ENCODE measurements around the gene IER5L.

Gene IER5L

DNA sequence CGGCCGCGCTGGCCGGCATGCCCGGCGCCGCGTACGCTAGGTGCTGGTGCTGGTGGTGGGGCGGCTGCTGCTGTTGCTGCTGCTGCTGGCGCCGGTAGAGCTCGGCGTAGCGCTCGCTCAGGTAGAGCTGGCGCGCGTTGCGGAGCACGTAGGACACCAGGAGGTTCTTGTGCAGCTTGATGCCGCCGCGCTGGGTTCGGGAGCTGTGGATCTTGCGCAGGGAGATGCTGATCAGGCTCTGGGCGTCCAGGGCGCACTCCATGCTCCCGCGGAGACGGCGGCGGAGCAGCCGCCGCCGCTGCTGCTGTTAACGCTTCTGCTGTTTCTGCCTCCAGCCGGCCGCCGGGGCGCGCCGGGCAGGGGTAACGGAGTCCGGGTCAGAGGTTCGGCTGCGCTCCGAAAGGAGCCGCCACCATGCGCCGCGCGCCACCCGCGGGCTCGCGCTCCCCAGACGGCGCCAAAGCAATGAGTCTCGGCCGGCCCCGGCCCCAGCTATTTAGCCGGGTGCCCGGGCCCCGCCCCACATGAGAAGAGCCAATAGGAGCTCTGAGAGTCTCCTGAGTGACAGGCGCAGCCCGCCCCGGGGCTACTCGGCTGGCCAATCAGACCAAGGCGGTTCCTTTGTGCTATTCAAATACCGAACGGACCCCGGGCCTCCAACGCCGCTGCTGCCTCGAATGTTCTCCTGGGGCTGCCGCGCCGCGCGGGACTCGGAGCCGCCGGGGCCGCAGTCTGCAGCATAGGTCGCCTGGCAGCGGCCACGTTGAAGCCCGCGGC lies at the start of gene IER5L:
IER5L (minus strand) TSS at position 471 of the 777 bp plus-strand sequence; CDS start at position 262, 209 bp downstream.
- peak; percentile 99 for DNase-seq (ENCODE audit: low spot score)

DNA sequence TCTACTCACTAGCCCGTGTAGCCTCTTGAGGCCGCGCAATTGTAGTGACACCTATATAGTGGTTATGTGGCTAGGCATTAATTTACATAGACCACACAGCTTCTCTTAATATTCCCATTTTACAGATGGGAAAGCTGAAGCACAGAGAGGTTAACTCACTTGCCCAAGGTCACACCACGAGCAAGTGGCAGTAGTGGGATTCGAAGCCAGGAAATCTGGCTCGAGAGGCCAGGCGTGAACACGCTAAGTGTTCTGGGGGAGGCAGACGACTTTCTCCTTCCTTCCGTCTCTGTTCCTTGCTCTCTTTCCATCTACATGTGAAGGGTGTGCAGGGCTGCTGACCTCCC lies 49.8 kb upstream of the IER5L start:
- DNase-seq (ENCODE audit: low spot score), result no peak

DNA sequence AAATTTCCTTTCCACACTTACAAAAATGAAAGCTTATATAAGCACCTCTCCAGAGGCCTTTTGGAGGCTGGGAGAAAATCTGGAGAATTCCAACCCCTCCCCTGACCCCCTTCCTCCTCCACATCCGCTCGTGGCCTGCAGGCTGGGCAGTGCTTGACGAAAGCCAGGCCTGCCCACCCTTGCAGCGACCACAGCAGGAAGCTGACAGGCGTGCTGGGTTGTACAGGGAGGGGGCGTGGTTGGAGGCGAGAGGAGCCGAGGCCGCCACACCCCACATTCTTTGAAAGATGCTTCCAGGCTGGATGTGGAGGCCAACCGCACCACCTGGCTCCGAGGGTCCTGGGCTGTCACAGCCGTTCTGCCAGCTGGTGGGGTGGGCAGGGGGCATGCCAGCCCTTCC lies 47.8 kb upstream of the IER5L start:
- DNase-seq (ENCODE audit: low spot score), result peak; percentile 74

DNA sequence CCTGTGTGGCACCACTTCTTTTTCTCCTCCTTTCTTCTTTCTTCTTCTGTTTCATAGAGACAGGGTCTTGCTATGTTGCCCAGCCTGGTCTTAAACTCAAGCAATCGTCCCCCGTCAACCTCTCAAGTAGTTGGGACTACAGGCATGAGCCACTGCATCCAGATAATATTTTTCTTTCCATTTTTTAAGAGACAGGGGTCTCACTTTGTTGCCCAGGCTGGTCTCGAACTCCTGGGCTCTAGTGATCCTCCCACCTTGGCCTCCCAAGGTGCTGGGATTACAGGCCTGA lies 47.4 kb upstream of the IER5L start:
- DNase-seq (ENCODE audit: low spot score), result no peak

DNA sequence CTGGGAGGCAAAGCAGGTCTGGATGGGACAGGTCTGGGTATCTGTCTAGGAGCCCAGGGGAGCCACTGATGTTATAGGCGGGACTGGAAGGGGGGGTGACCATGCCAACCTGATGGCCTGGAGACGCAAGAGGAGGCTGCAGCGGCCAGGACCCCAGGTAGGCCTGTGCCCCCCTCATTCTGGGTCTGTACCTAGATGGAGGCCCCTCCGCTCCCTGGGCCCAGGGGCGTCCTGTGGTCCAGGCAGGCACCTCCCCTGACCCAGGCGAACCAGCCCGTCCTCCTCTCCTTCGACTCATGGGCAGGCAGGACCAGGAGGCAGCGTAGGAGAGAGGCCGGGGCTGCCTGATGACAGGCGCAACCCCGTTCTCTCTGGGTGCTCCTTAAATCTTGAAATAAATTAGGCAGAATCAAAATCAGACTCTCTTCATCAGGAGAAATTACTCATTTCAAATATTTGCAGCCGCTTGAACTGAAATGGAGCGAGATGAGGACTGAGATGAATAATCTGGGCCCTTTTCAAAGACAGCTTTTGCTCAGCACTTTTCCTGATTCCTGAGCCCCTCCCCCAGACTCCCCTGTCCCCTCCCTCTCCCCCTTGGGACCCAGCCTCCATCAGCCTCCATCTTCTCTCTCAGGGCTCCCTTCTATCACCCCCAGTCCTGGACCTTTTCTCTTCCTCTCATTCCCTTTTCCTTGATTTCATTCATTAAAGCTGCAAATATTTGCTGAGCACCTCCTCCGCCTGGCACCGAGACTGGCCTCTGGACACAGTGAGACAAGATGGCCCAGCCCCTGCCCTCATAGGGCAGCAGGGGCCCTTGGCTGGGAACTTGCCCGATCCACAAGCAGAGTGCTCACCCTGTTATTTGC lies 46.8 kb upstream of the IER5L start:
- DNase-seq (ENCODE audit: low spot score), result no peak

DNA sequence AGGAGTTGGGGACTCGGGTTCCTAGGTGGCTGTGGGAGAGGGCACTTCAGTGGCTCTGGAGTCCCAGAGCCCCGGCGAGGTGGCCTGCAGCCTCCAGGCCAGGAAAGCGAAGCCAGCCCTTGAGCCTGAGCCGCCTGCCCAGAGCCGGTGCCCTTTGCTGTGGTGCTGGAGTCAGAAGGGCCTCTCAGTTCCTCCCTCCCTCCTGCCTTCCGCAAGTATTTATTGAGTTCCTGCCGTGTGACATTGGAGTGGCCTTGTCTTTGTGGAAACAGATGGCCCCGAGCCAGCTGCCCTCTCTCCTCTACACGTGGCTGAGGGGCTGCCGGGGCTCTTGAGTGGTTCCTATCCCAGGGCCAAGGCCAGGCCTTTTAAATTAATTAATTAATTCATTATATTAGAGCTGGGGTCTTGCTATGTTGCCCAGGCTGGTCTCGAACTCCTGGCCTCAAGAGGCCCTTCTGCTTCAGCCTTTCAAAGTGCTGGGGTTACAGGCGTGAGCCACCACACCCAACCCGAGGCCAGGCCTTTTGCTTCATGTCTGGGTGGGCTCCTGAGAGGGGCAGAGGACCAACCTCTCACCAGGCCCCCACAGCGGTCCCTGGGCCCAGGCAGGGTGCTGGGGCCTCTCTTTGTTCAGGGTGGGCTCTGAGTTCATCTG lies 45.6 kb upstream of the IER5L start:
- no peak for DNase-seq (ENCODE audit: low spot score)

DNA sequence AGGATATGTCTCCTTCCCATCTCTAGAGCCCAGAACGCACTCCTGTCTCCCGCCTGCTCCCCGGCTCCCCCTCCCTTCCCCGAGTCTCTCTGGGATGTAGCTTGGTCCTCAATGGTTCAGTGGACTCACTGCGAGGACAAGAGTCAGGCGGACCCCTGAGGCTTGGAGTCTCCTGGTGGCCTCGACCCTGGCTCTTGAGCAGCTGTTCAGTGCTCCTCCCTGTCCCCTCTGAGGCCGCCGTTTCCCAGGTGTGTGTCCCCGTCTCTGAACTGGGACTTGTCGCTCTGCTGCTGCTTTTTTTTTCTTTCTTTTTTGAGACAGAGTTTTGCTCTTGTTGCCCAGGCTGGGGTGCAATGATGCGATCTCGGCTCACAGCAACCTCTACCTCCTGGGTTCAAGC lies 44.8 kb upstream of the IER5L start:
- DNase-seq (ENCODE audit: low spot score), result no peak

DNA sequence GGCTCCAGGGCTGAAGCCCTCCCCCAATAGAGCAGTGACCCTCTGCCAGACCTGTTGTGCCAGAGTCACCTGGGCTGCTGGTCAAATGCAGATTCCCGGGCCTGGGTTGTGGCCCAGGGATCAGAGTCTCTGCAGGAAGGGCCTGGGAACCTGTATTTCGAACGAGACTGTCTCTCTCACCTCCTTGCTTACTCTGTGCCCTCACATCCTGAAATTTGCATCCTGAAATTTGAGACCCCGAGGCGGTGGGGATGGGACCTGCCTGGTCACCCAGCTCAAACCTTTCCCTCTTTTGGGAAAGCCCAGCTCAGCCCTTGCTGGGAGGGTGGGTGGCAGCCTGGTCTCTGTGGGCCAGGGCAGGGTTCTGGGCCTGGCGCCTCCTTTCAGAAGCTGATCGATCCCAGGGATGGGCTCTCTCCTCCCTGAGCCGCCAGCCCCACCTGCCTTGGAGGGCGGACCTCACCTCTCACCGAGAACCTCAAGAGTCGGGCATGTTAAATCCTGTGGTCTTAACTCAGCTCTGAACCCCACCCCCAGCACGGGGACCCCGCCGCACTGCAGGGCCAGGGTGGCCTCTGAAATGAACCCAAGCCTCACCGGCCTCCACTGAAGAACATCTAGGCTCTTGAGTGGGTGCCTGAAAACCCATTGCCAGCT lies 44.0 kb upstream of the IER5L start:
- no peak for DNase-seq (ENCODE audit: low spot score)

DNA sequence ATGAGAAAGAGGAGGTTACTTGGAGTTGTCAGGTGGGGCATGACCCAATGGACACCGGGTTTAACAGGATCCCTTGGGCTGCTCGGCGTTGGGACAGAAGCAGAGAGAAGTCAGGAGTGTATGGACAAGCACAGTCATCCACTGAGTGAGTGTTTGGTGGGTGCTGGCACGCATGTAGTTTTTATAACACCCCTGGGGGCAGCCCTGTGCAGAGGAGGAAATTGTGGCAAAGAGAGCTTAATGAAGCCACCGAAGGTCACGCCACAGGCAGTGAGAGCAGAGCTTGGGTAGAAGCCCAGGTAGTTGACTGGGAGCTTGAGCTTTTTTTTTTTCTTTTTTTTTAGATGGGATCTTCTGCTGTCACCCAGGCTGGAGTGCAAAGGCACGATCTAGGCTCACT lies 43.2 kb upstream of the IER5L start:
- no peak for DNase-seq (ENCODE audit: low spot score)

DNA sequence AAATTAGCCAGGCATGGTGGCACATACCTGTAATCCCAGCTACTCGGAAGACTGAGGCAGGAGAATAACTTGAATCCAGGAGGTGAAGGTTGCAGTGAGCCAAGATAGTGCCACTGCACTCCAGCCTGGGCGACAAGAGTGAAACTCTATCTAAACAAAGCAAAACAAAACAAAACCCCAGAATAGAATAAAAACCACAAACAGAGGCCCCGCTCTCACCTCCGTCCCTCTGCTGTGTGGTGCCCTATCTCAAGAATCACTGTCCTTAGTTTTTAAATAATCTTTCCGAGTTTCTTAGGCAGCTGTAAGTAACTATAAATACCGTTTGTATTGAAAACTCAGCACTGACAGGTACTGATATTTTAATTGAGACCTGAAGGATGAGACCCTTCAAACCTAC lies 42.7 kb upstream of the IER5L start:
- no peak for DNase-seq (ENCODE audit: low spot score)

DNA sequence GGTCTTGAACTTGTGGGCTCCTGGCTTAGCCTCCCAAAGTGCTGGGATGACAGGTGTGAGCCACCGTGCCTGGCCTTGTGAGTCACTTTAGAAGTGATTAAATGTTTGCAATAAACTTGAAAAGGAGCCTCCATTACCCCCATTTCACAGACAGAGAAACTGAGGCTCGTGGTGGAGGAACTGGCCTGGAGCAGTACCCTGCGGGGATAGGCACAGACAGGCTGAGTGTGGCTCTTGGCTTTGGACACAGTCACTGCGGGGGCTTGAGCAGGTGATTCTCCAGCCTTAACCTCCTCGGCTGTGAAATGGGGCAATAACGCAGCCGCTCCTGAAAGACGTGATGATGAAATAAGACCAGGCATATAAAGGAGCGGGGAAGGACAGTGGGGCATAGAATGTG lies 40.9 kb upstream of the IER5L start:
- DNase-seq (ENCODE audit: low spot score), result no peak

DNA sequence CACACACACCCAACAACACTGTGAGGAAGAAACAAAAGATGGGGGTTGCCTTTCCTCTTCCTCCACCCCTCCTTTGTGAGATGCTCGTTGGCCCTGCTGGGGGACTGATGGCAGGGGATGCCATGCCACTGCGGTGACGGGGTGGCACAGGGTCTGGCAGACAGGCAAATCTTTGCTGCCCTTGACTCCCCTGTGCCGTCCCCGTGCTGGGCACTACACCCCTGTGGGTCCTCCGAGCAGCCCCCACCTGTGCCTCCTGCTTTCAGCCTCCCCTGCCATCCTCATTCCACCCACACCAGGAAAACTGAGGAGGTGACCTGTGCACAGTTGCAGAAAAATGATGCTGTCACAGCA lies 40.2 kb upstream of the IER5L start:
- DNase-seq (ENCODE audit: low spot score), result no peak

DNA sequence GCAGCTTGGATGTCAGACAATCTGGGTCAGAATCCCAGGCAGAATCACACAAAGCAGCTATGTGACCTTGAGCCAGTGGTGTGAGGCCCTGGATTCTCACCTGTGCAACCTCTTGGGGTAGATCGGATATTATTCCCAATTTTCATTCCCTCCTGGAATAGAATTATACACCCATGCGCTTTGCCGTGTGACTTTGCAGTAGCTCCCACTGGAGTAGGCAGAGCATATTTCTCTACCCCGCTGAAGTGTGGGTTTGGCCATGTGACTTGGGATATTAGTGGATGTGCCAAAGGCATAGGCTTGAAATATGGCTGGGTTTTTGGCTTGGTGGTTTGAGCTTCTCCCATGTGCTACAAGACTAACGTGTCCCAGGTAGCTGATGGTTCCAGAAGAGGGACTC lies 35.5 kb upstream of the IER5L start:
- DNase-seq (ENCODE audit: low spot score), result no peak

DNA sequence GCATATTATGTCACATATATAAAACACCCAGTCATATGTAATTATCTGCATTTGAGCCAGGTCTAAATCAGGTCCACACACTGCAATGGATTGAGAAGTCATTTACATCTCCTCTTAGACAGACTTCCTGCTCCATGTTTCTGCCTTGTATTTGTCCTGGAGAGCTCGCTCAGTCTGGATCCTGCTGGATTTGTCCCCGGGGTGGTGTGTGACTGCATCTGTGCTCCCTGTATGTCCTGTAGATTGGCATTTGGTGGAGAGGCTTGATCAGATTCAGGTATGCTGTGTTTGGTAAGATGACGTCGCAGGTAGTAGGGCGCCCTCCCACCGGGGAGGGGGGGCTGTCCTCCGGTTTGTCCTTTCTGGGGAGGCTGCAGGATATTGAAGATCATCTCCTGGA lies 33.6 kb upstream of the IER5L start:
- DNase-seq (ENCODE audit: low spot score), result no peak

DNA sequence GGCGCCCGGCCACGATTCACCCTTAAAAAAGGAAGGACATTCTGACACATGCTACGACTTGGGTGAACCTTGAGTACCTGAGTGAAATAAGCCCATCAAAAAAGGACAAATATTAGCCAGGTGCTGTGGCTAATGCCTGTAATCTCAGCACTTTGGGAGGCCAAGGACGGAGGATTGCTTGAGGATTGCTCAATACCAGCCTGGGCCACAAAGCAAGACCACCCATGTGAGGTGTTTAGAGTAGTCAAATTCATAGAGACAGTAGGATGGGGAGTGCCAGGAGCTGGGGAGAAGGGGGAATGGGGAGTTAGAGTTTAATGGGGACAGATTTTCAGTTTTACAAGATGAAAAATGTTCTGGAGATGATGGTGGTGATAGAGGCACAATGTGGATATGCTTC lies 32.1 kb upstream of the IER5L start:
- DNase-seq (ENCODE audit: low spot score), result no peak

DNA sequence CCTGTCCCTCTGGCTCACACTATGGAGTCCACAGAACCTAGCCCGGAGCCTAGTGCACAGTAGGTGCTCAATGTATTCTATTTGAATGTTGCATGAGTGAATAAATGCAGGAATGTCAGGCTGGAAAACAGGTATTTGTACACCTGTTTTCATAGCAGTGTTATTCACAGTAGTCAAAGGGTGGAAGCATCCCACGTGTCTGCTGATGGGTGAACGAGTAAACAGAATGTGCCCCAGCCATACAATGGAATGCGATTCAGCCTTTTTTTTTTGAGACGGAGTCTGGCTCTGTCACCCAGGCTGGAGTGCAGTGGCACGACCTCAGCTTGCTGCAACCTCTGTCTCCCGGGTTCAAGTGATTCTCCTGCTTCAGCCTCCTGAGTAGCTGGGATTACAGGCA lies 31.5 kb upstream of the IER5L start:
- no peak for DNase-seq (ENCODE audit: low spot score)

DNA sequence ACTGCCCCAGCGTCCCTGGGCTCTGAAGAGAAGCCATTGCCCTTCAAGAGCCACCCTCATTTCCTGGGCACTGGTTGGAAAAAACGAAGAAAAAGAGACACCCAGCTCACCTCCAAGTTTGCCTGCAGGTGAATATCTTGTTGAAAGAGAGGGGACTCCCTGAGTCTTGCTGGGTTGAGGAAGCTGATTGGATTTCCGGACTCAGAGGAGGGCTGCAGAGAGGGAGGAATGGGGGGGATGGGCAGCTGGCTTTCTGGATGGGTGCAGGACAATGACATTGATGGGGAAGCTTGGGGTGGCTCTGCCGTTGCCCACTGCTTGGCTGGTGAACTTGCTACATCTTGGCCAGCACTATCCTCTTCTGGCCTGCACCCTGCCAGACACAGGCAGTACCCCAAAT lies 31.0 kb upstream of the IER5L start:
- DNase-seq (ENCODE audit: low spot score), result no peak

DNA sequence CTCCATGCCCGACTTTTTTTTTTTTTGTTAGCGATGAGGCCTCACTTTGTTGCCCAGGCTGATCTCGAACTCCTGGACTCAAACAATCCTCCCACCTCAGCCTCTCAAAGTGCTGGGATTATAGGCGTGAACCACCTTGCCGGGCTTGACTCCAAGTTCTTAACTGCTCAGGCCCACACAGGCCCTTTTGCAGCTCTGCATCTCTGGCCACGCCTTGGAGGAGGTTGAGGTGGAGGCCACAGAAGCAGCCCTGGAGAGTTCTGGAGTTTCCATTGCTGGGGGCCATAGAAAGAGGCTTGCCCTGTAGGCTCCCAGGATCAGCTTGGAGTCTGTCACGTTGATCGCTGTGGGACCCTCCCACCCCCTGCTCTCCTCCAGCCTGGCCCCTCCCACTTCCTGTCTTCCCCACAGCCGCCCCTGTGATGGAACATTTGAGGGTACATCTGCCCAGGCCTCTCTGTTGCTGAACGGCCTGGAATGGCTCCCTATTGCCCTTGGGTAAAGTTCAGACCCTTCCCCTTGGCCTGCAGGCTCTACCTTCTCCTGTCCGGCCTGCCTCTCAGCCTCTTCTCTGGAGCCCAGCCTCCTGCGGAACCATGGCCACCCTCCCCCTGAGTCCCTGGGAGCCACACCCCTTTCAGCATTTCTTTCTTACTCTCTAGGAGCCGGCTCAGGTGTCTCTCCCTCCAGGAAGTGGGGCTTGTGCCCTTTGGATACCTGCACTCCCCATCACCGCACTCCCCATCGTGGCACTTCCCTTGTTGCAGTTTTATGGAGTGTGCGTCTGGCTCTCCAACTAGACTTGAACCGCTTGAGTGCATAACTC lies 30.4 kb upstream of the IER5L start:
- DNase-seq (ENCODE audit: low spot score), result no peak

DNA sequence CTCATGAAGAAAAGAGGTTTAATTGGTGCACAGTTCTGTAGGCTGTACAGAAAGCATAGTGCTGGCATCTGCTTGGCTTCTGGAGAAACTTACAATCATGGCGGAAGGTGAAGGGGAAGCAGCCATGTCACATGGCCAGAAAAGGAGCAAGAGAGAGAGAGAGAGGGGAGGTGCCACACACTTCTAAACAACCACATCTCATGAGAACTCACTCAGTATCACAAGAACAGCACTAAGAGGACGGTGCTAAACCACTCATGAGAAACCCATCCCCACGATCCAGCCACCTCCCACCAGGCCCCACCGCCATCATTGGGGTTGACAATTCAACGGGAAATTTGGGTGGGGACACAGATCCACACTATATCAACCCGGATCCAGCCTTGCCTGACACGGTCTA lies 28.8 kb upstream of the IER5L start:
- DNase-seq (ENCODE audit: low spot score), result no peak

DNA sequence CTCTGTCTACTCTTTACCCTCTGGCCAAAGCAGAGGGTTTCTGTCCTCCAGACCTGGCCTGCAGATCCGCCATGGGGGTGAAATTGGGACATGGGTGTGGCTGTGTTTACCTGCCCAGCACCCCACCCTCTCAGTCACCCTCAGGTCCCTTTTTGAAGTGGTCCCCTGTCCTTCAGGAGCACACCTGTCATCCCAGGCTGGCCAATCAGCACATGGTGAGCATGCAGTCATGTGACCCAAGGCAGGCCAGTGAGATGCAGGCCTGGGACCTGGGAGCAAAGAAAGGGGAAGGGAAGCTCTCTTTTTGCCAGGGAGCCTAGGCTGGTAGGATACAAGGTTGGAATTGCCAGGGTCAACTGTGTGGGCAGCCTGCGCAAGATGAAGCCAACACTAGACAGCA lies 28.3 kb upstream of the IER5L start:
- no peak for DNase-seq (ENCODE audit: low spot score)

DNA sequence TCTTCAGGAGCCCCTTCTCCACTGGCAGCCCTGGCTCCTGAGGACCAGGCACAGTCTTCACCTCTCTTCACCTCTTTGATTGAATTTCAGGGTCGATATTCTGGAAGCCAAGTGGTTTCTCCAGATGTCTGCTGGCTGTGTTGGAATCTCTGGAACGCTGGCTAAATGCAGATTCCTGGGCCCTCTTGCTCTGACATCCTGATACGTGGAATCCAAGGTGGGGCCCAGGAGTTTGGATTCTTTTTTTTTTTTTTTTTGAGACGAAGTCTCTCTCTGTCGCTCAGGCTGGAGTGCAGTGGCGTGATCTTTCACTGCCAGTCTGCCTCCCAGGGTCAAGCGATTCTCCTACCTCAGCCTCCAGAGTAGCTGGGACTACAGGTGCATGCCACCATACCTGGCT lies 26.8 kb upstream of the IER5L start:
- DNase-seq (ENCODE audit: low spot score), result no peak

DNA sequence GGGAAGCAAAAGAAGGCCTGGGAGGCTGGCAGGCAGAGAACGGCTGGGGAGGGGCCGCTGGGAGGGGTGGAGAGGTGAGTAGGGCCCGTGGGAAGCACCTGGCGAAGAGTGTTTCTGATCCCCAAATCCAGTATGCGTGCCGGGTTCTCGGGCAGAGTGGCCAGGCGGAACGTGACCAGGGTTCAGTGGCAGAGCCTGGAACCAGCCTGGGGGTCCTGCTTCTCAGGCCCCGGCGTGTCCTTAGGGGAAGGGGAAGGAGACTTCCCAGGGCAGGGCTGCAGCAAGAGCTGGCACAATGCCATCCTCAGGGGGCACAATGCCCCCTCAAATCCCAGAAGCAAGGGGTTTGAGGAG lies 25.5 kb upstream of the IER5L start:
- DNase-seq (ENCODE audit: low spot score), result no peak

Measured in AG20443 (cell line).